HG03045 (cell line): ENCODE data around the gene SORL1.

Experiments
- ATAC-seq: cut with Tn5 transposase; IDR thresholded peaks from one replicate; pipeline ENCODE4 v1.9.1; 2021; ENCODE audit warnings: mild to moderate bottlenecking, moderate library complexity; ENCODE audit not compliant: unreplicated experiment

Gene SORL1

GRCh38 chr11:121577106-121577848 lies 125.2 kb downstream of the SORL1 start:
- no peak for ATAC-seq

GRCh38 chr11:121578251-121578976 lies 126.3 kb downstream of the SORL1 start:
- ATAC-seq, result no peak

GRCh38 chr11:121580154-121580553 lies 128.0 kb downstream of the SORL1 start:
- no peak for ATAC-seq

- ATAC-seq, result no peak
Measured at GRCh38 chr11:121581607-121582006, 129.5 kb downstream of the SORL1 start.

GRCh38 chr11:121582296-121582695 lies 130.2 kb downstream of the SORL1 start:
- no peak for ATAC-seq

GRCh38 chr11:121583825-121584224 lies 131.7 kb downstream of the SORL1 start:
- no peak for ATAC-seq

GRCh38 chr11:121586750-121587149 lies 134.6 kb downstream of the SORL1 start:
- no peak for ATAC-seq

- no peak for ATAC-seq
Measured at GRCh38 chr11:121587182-121587581, 135.1 kb downstream of the SORL1 start.

GRCh38 chr11:121588747-121589146 lies 136.6 kb downstream of the SORL1 start:
- no peak for ATAC-seq

GRCh38 chr11:121589946-121590537 lies 137.9 kb downstream of the SORL1 start:
- peak; percentile 79 for ATAC-seq

- ATAC-seq, result no peak
Measured at GRCh38 chr11:121590772-121591404, 138.8 kb downstream of the SORL1 start.

- no peak for ATAC-seq
Measured at GRCh38 chr11:121591405-121592033, 139.4 kb downstream of the SORL1 start.

GRCh38 chr11:121592708-121593107 lies 140.6 kb downstream of the SORL1 start:
- ATAC-seq, result no peak

GRCh38 chr11:121595717-121596161 lies 143.6 kb downstream of the SORL1 start:
- no peak for ATAC-seq

- no peak for ATAC-seq
Measured at GRCh38 chr11:121596195-121597155, 144.4 kb downstream of the SORL1 start.

GRCh38 chr11:121603316-121603715 lies 151.2 kb downstream of the SORL1 start:
- ATAC-seq, result no peak

- ATAC-seq, result no peak
Measured at GRCh38 chr11:121604152-121604551, 152.0 kb downstream of the SORL1 start.

GRCh38 chr11:121606354-121606753 lies 154.2 kb downstream of the SORL1 start:
- no peak for ATAC-seq

- ATAC-seq, result no peak
Measured at GRCh38 chr11:121607341-121607740, 155.2 kb downstream of the SORL1 start.
